T-helper 2 cell (primary cell): ENCODE results near the gene PDE4D.
A peak's percentile ranks its signal among the peaks of the same experiment; 100 is the strongest.
"Not testable (repeated sequence)": the region's sequence is repeated elsewhere in the genome, so short reads cannot be mapped to it uniquely, and the experiment has no call there.

Experiments used
- DNase-seq, 5 experiments: peaks; one replicate each; pipeline versions ENCODE4 v3.0.0 to v3.0.0-alpha.2; 2012 to 2022

Gene PDE4D

GRCh38 chr5:59798862-59799667 lies 94.5 kb downstream of the PDE4D start:
- DNase-seq = peak in 1 of 5 experiments; percentile 17

- DNase-seq = no peak
These were observed 98.4 kb downstream of the PDE4D start for GRCh38 chr5:59795141-59795540.

GRCh38 chr5:59792983-59793585 lies 100.4 kb downstream of the PDE4D start:
- no peak for DNase-seq

GRCh38 chr5:59791617-59792016 lies 101.9 kb downstream of the PDE4D start:
- no peak for DNase-seq

GRCh38 chr5:59790776-59791475 lies 102.6 kb downstream of the PDE4D start:
- no peak for DNase-seq

GRCh38 chr5:59790376-59790775 lies 103.2 kb downstream of the PDE4D start:
- DNase-seq = peak in 1 of 5 experiments; percentile 25

- no peak for DNase-seq
These were observed 103.6 kb downstream of the PDE4D start for GRCh38 chr5:59789894-59790293.

- DNase-seq = no peak
These were observed 104.3 kb downstream of the PDE4D start for GRCh38 chr5:59789197-59789596.

- DNase-seq = no peak
These were observed 107.2 kb downstream of the PDE4D start for GRCh38 chr5:59786334-59786805.

GRCh38 chr5:59785676-59786333 lies 107.7 kb downstream of the PDE4D start:
- no peak for DNase-seq

- not testable (repeated sequence) for DNase-seq
These were observed 108.8 kb downstream of the PDE4D start for GRCh38 chr5:59784708-59785107.

- DNase-seq = no peak
These were observed 110.3 kb downstream of the PDE4D start for GRCh38 chr5:59783264-59783663.

- DNase-seq = no peak
These were observed 110.7 kb downstream of the PDE4D start for GRCh38 chr5:59782856-59783255.

- DNase-seq = no peak
These were observed 114.1 kb downstream of the PDE4D start for GRCh38 chr5:59779453-59779852.

- DNase-seq = no peak
These were observed 116.5 kb downstream of the PDE4D start for GRCh38 chr5:59777028-59777427.

- DNase-seq = no peak
These were observed 120.2 kb downstream of the PDE4D start for GRCh38 chr5:59773294-59773693.

GRCh38 chr5:59772757-59773156 lies 120.8 kb downstream of the PDE4D start:
- DNase-seq = no peak

- no peak for DNase-seq
These were observed 121.3 kb downstream of the PDE4D start for GRCh38 chr5:59772206-59772605.

GRCh38 chr5:59770953-59771352 lies 122.6 kb downstream of the PDE4D start:
- no peak for DNase-seq

GRCh38 chr5:59769832-59770231 lies 123.7 kb downstream of the PDE4D start:
- DNase-seq = no peak

- no peak for DNase-seq
These were observed 124.5 kb downstream of the PDE4D start for GRCh38 chr5:59769041-59769360.

- peak in 1 of 5 experiments; percentile 19 for DNase-seq
These were observed 125.1 kb downstream of the PDE4D start for GRCh38 chr5:59768152-59769040.
